Colonic mucosa (tissue), 4 donors: ENCODE data around the gene CST9. TPM values are rescaled to one million over a fixed set of nuclear protein-coding genes. Genes with fewer than 3 reads are reported as not detected.

Experiments used
- DNase-seq: peaks from one replicate; pipeline ENCODE4 v3.0.0-alpha.2; 2020
- H3K27ac ChIP-seq: fragments of 200-600 bp; one replicate; pipeline ENCODE4 v1.8.0; 2021
- H3K27me3 ChIP-seq: fragments of 200-600 bp; one replicate; pipeline ENCODE4 v1.8.0; 2021
- H3K36me3 ChIP-seq: fragments of 200-600 bp; one replicate; pipeline ENCODE4 v1.8.0; 2021
- H3K4me1 ChIP-seq: fragments of 200-600 bp; one replicate; pipeline ENCODE4 v1.8.0; 2021; ENCODE audit warnings: mild to moderate bottlenecking
- H3K4me3 ChIP-seq: fragments of 200-600 bp; one replicate; pipeline ENCODE4 v1.8.0; 2021
- H3K9ac ChIP-seq, 2 donors: one replicate each; pipeline ENCODE4 v1.7.0; 2013; ENCODE audit warnings: control low read depth in 2 of 2, low read depth in 2 of 2, low read length in 2 of 2
- H3K9me3 ChIP-seq: fragments of 200-600 bp; one replicate; pipeline ENCODE4 v1.8.0; 2021
- intact Hi-C: fragments of 100-400 bp; cut with DNase I; formaldehyde crosslinking; loops from one replicate; pipeline ENCODE4 v1.14.1; 2022
- total RNA-seq, 2 donors: library from RNA; stranded (reverse); fragmentation: NEBNext Ultra II Directional in 1 of 2; extraction: Animal tissue kit (Norgen Biotek cat#: 25700) in 1 of 2; gene quantifications; one replicate each; pipeline ENCODE4 v1.2.1, GENCODE V29; 2021
- TF ChIP-seq, protein P1 (sequence below): fragments of 200-600 bp; IDR thresholded peaks from one replicate; pipeline ENCODE4 v1.8.0; 2022; ENCODE audit warnings: antibody characterized with exemption, mild to moderate bottlenecking
- donor health status: healthy.
- donor health status: DM: no; HTN: no; CAD: no.
- donor health status: DM: no; HTN: no; CAD: no.

Gene CST9
- total RNA-seq, 2 donors from 2014 or later = not detected

DNA sequence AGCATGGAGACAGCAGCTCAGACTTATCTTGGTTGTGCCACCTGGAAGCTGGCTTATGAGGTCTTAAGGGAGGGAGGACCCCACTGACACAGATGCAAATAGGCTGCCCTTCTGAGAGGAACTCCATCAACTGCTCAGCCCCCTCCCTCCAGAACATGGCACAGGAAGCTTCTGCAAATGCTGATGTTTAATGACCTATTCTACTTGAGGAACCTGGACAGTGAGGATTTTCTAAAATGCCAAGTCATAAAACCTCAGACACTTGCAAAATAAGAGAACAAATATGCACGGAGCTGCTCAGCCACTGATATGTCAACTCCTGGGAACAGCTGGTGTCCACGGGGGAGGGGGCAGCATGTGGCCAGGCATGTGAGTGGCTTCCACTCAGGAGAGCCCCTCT is 3.5 kb downstream of the CST9 start:
- intact Hi-C loops = no loop called here

DNA sequence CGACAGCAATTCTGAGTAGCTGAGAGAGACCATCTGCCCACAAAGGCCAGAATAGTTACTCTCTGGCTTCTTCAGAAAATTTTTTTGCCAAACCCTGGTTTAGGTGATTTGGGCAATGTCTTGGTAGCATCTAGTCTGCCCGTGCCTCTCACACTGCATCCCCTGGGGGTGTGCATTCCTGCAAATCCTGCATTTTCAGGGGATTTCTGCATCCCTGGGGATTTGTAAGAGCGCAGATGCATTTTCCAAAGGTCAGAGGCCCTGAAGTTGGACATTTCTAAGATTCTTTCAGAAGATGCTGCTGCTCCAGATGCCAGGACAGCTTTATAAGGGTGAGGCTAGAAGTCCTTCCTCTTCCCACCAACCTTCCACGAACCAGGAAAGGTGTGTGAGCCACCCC is 4.0 kb downstream of the CST9 start:
- Histone ChIP-seq H3K4me1 (no peaks in the 10 kb centered on the region), H3K27ac (no peak overlapping the region), H3K9ac (no peak overlapping the region), H3K36me3 (no peaks in the 10 kb centered on the region), H3K27me3 (no peaks in the 10 kb centered on the region), H3K9me3 (no peaks in the 10 kb centered on the region), H3K4me3 (no peak overlapping the region)
- DNase-seq = no peak
- intact Hi-C loops = no loop called here
- TF ChIP-seq, protein P1, sequence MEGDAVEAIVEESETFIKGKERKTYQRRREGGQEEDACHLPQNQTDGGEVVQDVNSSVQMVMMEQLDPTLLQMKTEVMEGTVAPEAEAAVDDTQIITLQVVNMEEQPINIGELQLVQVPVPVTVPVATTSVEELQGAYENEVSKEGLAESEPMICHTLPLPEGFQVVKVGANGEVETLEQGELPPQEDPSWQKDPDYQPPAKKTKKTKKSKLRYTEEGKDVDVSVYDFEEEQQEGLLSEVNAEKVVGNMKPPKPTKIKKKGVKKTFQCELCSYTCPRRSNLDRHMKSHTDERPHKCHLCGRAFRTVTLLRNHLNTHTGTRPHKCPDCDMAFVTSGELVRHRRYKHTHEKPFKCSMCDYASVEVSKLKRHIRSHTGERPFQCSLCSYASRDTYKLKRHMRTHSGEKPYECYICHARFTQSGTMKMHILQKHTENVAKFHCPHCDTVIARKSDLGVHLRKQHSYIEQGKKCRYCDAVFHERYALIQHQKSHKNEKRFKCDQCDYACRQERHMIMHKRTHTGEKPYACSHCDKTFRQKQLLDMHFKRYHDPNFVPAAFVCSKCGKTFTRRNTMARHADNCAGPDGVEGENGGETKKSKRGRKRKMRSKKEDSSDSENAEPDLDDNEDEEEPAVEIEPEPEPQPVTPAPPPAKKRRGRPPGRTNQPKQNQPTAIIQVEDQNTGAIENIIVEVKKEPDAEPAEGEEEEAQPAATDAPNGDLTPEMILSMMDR = no peak

More for the DNA sequence above, 3.5 kb downstream of the CST9 start:
- Histone ChIP-seq H3K9ac (no peak overlapping the region), H3K27ac (no peak overlapping the region), H3K9me3 (no peaks in the 10 kb centered on the region), H3K4me1 (no peaks in the 10 kb centered on the region), H3K4me3 (no peak overlapping the region), H3K27me3 (no peaks in the 10 kb centered on the region), H3K36me3 (no peaks in the 10 kb centered on the region)
- TF ChIP-seq, protein P1 = no peak
- no peak for DNase-seq

DNA sequence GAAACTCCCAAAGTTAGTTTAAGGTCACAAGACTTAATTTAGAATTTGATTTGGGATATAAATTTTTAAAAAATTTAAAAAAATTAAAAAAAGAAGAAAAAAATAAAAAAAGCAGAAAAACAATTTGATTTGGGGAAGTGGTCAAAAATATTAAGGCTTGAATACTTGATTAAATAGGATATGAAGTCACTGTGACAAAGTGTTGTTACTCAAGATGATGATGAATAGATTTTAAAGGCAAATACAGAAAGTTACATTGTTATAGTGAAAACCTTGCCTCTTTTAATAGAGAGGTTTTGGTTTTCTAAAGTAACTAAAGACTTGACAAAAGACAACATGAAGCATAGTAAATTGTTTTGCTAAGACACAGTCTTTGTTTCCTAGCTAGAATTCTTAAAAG is 7.2 kb downstream of the CST9 start:
- H3K36me3 ChIP-seq = no peaks in the 10 kb centered on the region
- no peaks in the 10 kb centered on the region for H3K4me1 ChIP-seq
- no peak for DNase-seq
- H3K27me3 ChIP-seq = no peaks in the 10 kb centered on the region
- intact Hi-C loops = no loop called here
- no peaks in the 10 kb centered on the region for H3K9me3 ChIP-seq
- H3K4me3 ChIP-seq = no peak overlapping the region
- H3K9ac ChIP-seq = no peak overlapping the region
- TF ChIP-seq, protein P1 = no peak
- no peak overlapping the region for H3K27ac ChIP-seq

DNA sequence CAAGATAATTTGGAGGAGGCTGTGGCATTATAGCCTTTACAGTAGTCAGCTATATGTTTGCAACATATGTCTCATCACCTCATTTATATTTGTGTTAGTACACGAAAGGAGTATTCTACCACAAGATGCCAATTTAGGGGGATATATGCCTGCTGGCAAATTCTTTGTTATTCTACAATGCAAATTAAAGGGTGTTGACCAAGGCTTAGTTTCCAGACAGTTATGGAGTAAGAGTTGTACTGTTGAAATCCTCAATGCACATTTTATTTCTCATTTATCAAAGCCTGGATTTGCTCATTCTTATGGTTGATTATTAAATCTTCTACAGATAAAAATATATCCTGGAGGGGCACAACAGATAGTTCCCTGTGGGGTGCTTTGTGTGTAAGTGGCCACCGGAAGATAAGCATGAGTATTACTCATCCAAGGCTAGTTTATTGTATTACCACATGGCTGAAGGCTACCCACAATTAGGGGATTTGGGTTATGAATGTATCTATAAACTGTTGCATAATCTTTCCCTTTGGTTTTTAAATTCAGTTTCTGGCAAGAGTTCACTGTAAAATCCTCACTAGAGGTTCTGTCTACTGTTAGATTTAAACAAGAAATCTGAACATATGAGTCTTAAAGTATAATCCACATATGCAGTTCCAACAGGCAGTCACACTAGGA is 9.0 kb downstream of the CST9 start:
- TF ChIP-seq, protein P1 = no peak
- Histone ChIP-seq H3K4me1 (no peaks in the 10 kb centered on the region), H3K27me3 (no peaks in the 10 kb centered on the region), H3K9me3 (no peaks in the 10 kb centered on the region), H3K4me3 (no peak overlapping the region), H3K27ac (no peak overlapping the region), H3K9ac (no peak overlapping the region), H3K36me3 (no peaks in the 10 kb centered on the region)
- intact Hi-C loops = no loop called here
- DNase-seq = no peak

DNA sequence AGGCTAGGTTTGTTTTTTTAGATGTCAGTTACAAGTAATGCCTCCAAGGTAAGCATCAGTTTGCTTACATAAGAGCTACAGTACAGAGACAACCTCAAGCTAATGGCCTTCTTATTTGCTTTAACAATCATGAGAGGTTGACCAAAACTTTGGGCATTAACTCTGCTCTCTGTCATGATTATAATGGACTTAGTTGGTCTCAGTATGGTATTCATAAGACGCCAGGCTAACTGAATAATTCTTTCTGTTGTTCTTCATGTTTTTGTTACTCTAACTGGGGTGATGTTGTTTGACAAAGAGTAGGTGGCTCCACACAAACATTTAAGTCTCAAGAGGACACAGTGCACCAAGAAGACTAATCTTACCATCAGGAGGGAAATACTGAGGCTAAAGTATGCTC is 9.8 kb downstream of the CST9 start:
- Histone ChIP-seq H3K27me3 (no peaks in the 10 kb centered on the region), H3K4me1 (no peaks in the 10 kb centered on the region), H3K4me3 (no peak overlapping the region), H3K9ac (no peak overlapping the region), H3K9me3 (no peaks in the 10 kb centered on the region), H3K27ac (no peak overlapping the region), H3K36me3 (no peaks in the 10 kb centered on the region)
- DNase-seq = no peak
- TF ChIP-seq, protein P1 = no peak
- intact Hi-C loops = no loop called here
